Endodermal cell (in vitro differentiated cells): ENCODE measurements around the gene CNOT6. TPM values are rescaled to one million over a fixed set of nuclear protein-coding genes. Genes with fewer than 3 reads are reported as not detected.

Source experiments
- DNase-seq: peaks from one replicate; pipeline ENCODE4 v3.0.0-alpha.2; 2017
- H3K27ac ChIP-seq: 2 replicates; pipeline ENCODE4 v1.5.1; 2013; ENCODE audit warnings: mild to moderate bottlenecking, low read depth, low read length, moderate library complexity
- H3K27me3 ChIP-seq: 2 replicates; pipeline ENCODE4 v1.6.1; 2013; ENCODE audit warnings: mild to moderate bottlenecking, low read length, moderate library complexity; ENCODE audit not compliant: insufficient read depth, control insufficient read depth, poor library complexity, severe bottlenecking
- H3K36me3 ChIP-seq: 2 replicates; pipeline ENCODE4 v1.7.0; 2013; ENCODE audit warnings: mild to moderate bottlenecking, low read length, moderate library complexity; ENCODE audit not compliant: control insufficient read depth, insufficient read depth
- H3K4me1 ChIP-seq: one replicate; pipeline ENCODE4 v1.7.0; 2013; ENCODE audit warnings: low read length; ENCODE audit not compliant: control insufficient read depth, insufficient read depth
- H3K4me3 ChIP-seq: 2 replicates; pipeline ENCODE4 v1.5.1; 2013; ENCODE audit warnings: mild to moderate bottlenecking, low read length, moderate library complexity
- H3K9ac ChIP-seq: 2 replicates; pipeline ENCODE4 v1.6.1; 2013; ENCODE audit warnings: mild to moderate bottlenecking, low read length, moderate library complexity; ENCODE audit not compliant: poor library complexity, severe bottlenecking; ENCODE audit errors: extremely low read depth
- H3K9me3 ChIP-seq: 2 replicates; pipeline ENCODE4 v1.6.1; 2013; ENCODE audit warnings: mild to moderate bottlenecking, low read length, moderate library complexity; ENCODE audit not compliant: control insufficient read depth
- H3K27ac Mint-ChIP-seq: 2 replicates; pipeline ENCODE4 v1.8.0; 2020; ENCODE audit warnings: mixed read lengths
- H3K27me3 Mint-ChIP-seq: 2 replicates; pipeline ENCODE4 v1.8.0; 2021; ENCODE audit warnings: mild to moderate bottlenecking, mixed read lengths; ENCODE audit not compliant: insufficient read depth
- H3K36me3 Mint-ChIP-seq: 2 replicates; pipeline ENCODE4 v1.8.0; 2020; ENCODE audit warnings: low read depth, mixed read lengths
- H3K4me1 Mint-ChIP-seq: 2 replicates; pipeline ENCODE4 v1.8.0; 2020; ENCODE audit warnings: mixed read lengths
- H3K4me3 Mint-ChIP-seq: 2 replicates; pipeline ENCODE4 v1.8.0; 2020; ENCODE audit warnings: mild to moderate bottlenecking, moderate library complexity, mixed read lengths
- H3K9me3 Mint-ChIP-seq: 2 replicates; pipeline ENCODE4 v1.8.0; 2020; ENCODE audit warnings: mild to moderate bottlenecking, mixed read lengths
- WGBS, 2 experiments: methylation state at CpG; one replicate each; pipeline versions ENCODE4 v1.1.5 to v1.1.7; 2013; ENCODE audit warnings: missing lambda C conversion rate in 2 of 2, mixed read lengths in 1 of 2; ENCODE audit not compliant: insufficient coverage in 1 of 2, insufficient read length in 1 of 2; 5-methylcytosine and 5-hydroxymethylcytosine counted together
- total RNA-seq, 2 donors: library from RNA; stranded (reverse); fragmentation: NEBNext Ultra II Directional in 1 of 2; extraction: Animal tissue kit (Norgen Biotek cat#: 25700) in 1 of 2; gene quantifications; 2 replicates in 1 of 2; 3 replicates in 1 of 2; pipeline ENCODE4 v1.2.1, GENCODE V29; 2021
- TF ChIP-seq, protein P1 (sequence below): fragments of 200-600 bp; sonication (generic); conservative IDR thresholded peaks from 2 replicates; pipeline ENCODE4 v1.5.0; 2021; ENCODE audit warnings: antibody characterized with exemption, mild to moderate bottlenecking

CNOT6 gene
- total RNA-seq, 2 donors from 2014 or later, result 40.4 to 42.9 TPM

DNA sequence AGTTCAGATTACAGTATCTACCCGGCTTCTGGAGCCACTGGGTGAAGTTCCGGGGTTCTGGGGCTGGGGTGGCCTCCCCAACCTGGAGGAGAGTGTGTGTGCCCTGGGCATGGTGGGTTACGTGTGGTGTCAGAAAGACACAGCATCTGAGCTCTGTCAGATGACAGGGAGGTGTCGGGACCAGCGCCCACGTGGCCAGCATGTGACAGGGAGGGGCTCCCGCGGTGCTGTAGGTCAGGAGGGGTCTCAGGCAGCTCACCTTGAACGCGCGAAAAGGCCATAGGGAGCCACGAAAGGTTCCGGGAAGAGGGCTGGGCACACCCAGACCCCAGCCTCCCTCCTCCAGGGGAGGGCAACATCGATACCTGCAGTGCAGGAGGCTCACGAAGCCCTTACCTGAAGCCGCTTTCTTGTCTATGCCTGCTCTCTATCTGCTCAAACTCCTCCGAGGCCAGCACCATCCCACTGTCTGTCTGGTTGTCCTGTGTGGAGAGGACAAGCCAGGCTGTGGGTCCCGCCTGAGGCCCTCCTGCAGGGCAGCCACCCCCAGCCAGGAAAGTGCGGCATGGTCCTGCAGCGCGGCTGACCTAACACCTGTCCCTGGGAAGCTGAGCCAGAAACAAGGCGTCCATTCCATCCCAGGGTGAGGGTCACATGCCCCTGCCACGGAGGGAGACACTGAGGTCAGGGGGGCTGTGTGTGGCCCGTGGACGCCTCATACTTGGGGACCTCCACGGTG lies 114.6 kb downstream of the CNOT6 start:
- Histone ChIP-seq H3K9me3 (no peaks in the 10 kb centered on the region), H3K4me3 (no peak overlapping the region), H3K27me3 (no peaks in the 10 kb centered on the region), H3K27ac (no peak overlapping the region), H3K36me3 (no peaks in the 10 kb centered on the region), H3K9ac (no peak overlapping the region), H3K4me1 (no peaks in the 10 kb centered on the region)
- Mint-ChIP-seq H3K9me3 (no peaks in the 10 kb centered on the region), H3K4me3 (no peak overlapping the region), H3K4me1 (peaks cover 5% of the 10 kb centered on the region), H3K27ac (no peak overlapping the region), H3K27me3 (peaks cover 7% of the 10 kb centered on the region), H3K36me3 (no peaks in the 10 kb centered on the region)
- 91 to 93% methylated on average over 23 to 26 of the region's 26 CpGs for WGBS, 2 experiments
- TF ChIP-seq, protein P1, sequence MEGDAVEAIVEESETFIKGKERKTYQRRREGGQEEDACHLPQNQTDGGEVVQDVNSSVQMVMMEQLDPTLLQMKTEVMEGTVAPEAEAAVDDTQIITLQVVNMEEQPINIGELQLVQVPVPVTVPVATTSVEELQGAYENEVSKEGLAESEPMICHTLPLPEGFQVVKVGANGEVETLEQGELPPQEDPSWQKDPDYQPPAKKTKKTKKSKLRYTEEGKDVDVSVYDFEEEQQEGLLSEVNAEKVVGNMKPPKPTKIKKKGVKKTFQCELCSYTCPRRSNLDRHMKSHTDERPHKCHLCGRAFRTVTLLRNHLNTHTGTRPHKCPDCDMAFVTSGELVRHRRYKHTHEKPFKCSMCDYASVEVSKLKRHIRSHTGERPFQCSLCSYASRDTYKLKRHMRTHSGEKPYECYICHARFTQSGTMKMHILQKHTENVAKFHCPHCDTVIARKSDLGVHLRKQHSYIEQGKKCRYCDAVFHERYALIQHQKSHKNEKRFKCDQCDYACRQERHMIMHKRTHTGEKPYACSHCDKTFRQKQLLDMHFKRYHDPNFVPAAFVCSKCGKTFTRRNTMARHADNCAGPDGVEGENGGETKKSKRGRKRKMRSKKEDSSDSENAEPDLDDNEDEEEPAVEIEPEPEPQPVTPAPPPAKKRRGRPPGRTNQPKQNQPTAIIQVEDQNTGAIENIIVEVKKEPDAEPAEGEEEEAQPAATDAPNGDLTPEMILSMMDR, result no peak
- no peak for DNase-seq

DNA sequence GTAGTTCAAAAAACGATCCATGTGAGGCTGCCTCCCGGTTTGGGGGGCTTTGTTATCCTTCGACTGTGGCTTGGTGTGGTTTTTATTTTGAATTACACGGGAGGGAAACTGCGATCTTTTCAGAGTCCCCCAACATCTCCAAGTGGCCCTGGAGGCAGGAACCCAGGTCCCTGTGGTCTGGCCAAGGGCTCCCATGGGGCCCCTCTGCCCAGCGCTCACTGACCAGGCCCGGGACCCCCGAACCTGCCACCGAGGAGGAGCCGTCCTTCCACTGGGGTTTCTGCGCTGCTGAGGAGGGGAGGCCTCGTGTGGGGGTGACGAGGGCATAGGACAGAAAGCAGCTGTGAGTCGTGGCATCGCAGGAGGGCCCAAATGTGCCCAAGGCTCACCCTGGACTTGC lies 115.2 kb downstream of the CNOT6 start:
- DNase-seq, result no peak
- Histone ChIP-seq H3K4me3 (no peak overlapping the region), H3K27me3 (no peaks in the 10 kb centered on the region), H3K4me1 (no peaks in the 10 kb centered on the region), H3K36me3 (no peaks in the 10 kb centered on the region), H3K9me3 (no peaks in the 10 kb centered on the region), H3K9ac (no peak overlapping the region), H3K27ac (no peak overlapping the region)
- H3K27me3 Mint-ChIP-seq, result peaks cover 1% of the 10 kb centered on the region
- no peak overlapping the region for H3K4me3 Mint-ChIP-seq
- no peak overlapping the region for H3K27ac Mint-ChIP-seq
- H3K36me3 Mint-ChIP-seq, result no peaks in the 10 kb centered on the region
- 93 to 94% methylated on average over 13 to 15 of the region's 15 CpGs for WGBS, 2 experiments
- peaks cover 5% of the 10 kb centered on the region for H3K4me1 Mint-ChIP-seq
- H3K9me3 Mint-ChIP-seq, result no peaks in the 10 kb centered on the region
- TF ChIP-seq, protein P1, result no peak

DNA sequence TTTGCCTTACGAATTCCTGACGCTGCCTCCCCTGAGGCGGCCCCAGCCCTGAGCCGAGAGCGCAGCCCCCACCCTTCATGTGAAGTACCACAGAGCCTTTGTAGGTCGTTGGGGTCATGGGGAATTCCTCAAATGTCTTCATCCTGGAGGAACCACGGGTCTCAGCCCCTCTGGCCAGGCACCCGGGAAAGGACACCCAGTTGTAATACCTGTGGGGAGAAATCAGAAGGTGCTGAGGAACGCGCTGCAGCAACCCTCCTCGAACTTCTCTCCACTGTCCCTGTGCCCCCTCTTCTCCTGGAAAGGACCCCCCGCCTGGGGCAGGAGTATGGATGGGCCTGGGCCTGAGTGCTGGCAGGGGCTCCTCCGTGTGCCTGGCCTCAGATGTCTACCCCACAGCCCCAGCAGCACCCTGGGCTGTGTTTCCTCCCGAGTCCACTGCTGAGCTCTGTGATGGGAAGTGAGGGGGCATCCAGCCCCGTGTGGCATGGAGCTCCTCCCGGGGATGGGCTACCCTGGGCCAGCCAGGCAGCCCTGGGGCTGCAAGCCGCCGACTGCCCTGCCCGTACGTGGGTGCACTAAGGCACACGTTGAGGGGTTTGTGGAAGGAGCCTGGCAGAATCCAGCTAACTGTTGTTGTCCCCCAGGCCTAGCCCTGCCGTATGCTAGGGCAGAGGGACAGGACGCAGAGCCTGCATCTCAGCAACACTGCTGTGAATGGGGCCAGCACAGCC lies 115.8 kb downstream of the CNOT6 start:
- H3K27me3 Mint-ChIP-seq, result no peaks in the 10 kb centered on the region
- Histone ChIP-seq H3K27ac (no peak overlapping the region), H3K9ac (no peak overlapping the region), H3K4me3 (no peak overlapping the region), H3K27me3 (no peaks in the 10 kb centered on the region), H3K36me3 (no peaks in the 10 kb centered on the region), H3K9me3 (no peaks in the 10 kb centered on the region), H3K4me1 (no peaks in the 10 kb centered on the region)
- H3K4me3 Mint-ChIP-seq, result no peak overlapping the region
- DNase-seq, result no peak
- H3K36me3 Mint-ChIP-seq, result no peaks in the 10 kb centered on the region
- no peak overlapping the region for H3K27ac Mint-ChIP-seq
- WGBS, 2 experiments, result 86 to 90% methylated on average over 10 to 23 of the region's 23 CpGs
- peaks cover 5% of the 10 kb centered on the region for H3K4me1 Mint-ChIP-seq
- no peaks in the 10 kb centered on the region for H3K9me3 Mint-ChIP-seq
- TF ChIP-seq, protein P1, result no peak
